Epithelial cell of proximal tubule (primary cell): ENCODE results near the gene ZDHHC14. TPM values are rescaled to one million over a fixed set of nuclear protein-coding genes. Genes with fewer than 3 reads are reported as not detected.

Experiments
- DNase-seq: peaks from one replicate; pipeline ENCODE4 v3.0.0-alpha.2; 2011; ENCODE audit warnings: low read depth
- H3K4me3 ChIP-seq: 2 replicates; pipeline ENCODE4 v1.5.1; 2011; ENCODE audit warnings: low read depth, mild to moderate bottlenecking, low read length
- CTCF ChIP-seq: conservative IDR thresholded peaks from 2 replicates; pipeline ENCODE4 v1.5.1; 2012; ENCODE audit warnings: low read depth, mild to moderate bottlenecking, low read length
- total RNA-seq: library from RNA; depleted of rRNA; stranded (reverse); fragments of >200 nt; gene quantifications from 2 replicates; pipeline ENCODE4 v1.2.3, GENCODE V29; 2015

Gene ZDHHC14
- total RNA-seq, 1 donor from 2014 or later, result 21.4 TPM

GRCh38 chr6:157527471-157527907, 146.5 kb downstream of the ZDHHC14 start:
- DNase-seq, result no peak
- no peak overlapping the region for H3K4me3 ChIP-seq
- no peak for TF ChIP-seq CTCF

GRCh38 chr6:157528931-157529653, 148.1 kb downstream of the ZDHHC14 start:
- DNase-seq, result peak; percentile 92
- no peak overlapping the region for H3K4me3 ChIP-seq
- TF ChIP-seq CTCF, result no peak

- H3K4me3 ChIP-seq, result no peak overlapping the region
- no peak for DNase-seq
- TF ChIP-seq CTCF, result no peak
Measured at GRCh38 chr6:157529654-157530039, 148.7 kb downstream of the ZDHHC14 start.

GRCh38 chr6:157530126-157530525, 149.1 kb downstream of the ZDHHC14 start:
- no peak for TF ChIP-seq CTCF
- no peak for DNase-seq
- H3K4me3 ChIP-seq, result no peak overlapping the region

- DNase-seq, result no peak
- H3K4me3 ChIP-seq, result peak overlapping the region; percentile 4
- no peak for TF ChIP-seq CTCF
Measured at GRCh38 chr6:157530724-157531168, 149.8 kb downstream of the ZDHHC14 start.

GRCh38 chr6:157531169-157531985, 150.4 kb downstream of the ZDHHC14 start:
- no peak for TF ChIP-seq CTCF
- peak overlapping the region; percentile 4 for H3K4me3 ChIP-seq
- DNase-seq, result peak; percentile 63
